ENCODE results near the gene GUCY1B1.
"Not testable (repeated sequence)": the region's sequence is repeated elsewhere in the genome, so short reads cannot be mapped to it uniquely, and the experiment has no call there.

The GUCY1B1 gene

GRCh38 chr4:155761916-155762315 is 3.1 kb downstream of the GUCY1B1 start:
- DNase-seq (ENCODE audit: low spot score) = peak; percentile 65

DNA sequence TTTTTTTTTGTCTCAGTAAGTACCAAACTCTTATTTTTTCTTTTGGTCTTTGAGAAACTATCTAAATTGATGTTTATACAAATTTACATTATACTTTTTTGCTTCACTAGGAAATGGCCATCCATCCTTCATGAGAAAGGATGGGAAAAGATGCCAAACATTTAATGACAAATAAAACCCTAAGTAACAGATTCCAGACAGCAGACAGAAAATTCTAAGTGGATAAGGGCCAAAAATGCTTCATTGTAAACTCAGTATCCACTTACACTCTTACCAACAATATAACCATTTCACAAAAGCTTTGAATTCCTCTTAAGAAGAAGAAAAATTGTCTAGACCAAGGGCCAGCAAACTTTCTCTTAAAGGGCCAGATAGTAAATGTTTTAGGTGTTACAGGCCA is 3.5 kb downstream of the GUCY1B1 start:
- DNase-seq (ENCODE audit: low spot score) = no peak

GRCh38 chr4:155763551-155763950 is 4.7 kb downstream of the GUCY1B1 start:
- DNase-seq (ENCODE audit: low spot score) = no peak

- DNase-seq (ENCODE audit: low spot score) = no peak
These were observed 6.3 kb downstream of the GUCY1B1 start for GRCh38 chr4:155765149-155765548.

- DNase-seq (ENCODE audit: low spot score) = no peak
These were observed 7.8 kb downstream of the GUCY1B1 start for GRCh38 chr4:155766622-155767021.

DNA sequence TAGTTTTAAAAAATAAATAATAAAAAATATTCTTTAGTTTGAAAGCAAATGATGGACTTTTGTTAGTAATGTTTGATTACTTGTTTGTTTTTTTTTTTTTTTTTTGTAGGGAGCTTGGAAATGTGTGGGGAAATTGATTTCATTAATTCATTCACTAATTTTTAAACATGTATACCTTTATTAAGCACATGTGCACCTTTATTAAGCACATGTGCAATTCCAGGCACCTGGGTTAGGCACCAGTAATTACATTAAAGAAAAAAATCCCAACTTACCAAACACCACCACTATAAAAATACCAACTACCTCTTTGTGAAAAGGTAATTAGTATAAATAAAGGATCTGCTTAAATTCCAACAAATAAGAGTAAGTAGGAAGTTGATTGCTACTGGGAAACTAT is 9.5 kb downstream of the GUCY1B1 start:
- DNase-seq (ENCODE audit: low spot score) = no peak

DNA sequence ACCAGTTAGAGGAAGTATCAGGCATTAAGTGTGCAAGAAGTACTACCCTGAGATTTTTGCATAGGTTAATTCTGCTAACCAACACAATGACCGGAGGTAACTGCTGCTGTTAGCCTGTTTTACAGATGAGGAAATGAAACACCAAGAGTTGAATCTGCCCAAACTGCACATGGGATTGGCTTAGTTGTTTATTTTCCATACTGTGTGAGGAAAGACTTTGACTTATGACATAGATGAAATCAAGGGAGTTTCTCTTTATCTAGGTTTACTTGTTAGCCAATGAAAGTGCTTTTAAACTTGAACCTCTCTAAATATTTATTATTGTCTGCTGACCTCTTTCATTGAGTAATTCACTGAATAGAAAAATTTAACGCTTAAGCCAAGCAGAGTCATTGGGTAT is 10.3 kb downstream of the GUCY1B1 start:
- DNase-seq (ENCODE audit: low spot score) = no peak

DNA sequence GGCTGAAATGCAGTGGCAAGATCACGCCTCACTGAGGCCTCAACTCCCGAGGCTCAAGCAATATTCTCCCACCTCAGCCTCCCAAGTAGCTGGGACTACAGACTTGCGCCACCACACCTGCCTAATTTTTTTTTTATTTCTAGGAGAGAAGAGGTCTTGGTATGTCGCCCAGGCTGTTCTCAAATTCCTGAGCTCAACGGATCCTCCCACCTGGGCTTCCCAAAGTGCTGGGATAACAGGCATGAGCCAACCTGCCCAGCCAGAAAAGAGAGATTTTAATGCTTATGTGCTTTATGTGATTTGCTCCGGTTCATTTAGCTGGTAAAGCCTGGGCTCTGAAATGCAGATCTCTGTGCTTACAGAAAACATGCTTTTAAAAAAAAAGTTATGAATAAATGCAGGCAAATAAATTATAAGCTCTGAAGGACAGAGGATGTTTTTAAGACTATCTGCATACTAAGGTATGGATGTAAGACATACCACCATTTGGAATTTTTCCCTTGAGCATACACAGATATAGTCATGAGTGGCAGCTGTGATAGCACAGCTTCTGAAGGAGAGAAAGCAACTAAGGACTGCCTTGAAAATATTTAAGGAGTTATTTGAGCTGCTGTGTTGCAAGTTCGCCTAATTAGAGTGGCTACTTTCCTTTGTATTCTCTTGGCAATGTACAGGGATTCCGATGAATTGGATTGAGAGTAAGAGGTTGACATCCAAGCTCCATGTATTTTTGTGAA is 13.8 kb downstream of the GUCY1B1 start:
- DNase-seq (ENCODE audit: low spot score) = no peak

GRCh38 chr4:155773196-155773800 is 14.5 kb downstream of the GUCY1B1 start:
- no peak for DNase-seq (ENCODE audit: low spot score)

GRCh38 chr4:155774033-155774432 is 15.2 kb downstream of the GUCY1B1 start:
- no peak for DNase-seq (ENCODE audit: low spot score)

DNA sequence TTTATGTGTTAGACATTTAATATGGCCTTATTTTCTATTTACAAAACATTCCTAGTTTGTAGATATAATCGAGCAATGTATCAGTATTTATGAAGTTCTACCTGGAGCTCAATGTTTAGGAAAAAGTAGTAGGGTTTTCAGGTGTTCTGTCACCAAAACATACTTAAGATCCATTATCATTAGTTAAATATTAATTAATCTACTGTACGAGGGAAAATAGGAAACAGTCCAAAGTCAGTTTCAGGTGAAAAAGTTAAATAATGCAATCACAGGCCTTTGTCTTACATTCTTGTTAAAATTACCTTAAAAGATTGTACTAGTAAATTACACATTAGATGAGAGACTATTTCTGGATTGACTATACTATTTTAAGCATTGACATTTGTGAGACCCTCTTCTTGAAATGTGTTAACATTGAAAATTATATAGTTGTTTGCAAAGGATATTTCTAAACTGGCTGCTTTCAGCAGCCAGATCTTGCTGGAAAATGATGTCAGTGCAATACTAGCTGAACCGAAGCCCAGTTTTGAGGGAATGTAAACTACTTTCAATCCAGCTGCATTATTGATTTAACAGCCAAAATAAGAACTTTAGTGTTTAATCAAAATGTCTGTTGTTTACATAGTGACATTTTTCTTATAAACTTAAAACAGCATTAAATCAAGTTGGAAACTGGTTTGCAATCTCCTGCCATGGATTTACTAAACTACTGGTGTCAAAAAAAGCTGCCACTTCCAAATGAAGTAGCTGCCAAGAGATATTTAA is 19.3 kb downstream of the GUCY1B1 start:
- no peak for DNase-seq (ENCODE audit: low spot score)

- peak; percentile 39 for DNase-seq (ENCODE audit: low spot score)
These were observed 22.0 kb downstream of the GUCY1B1 start for GRCh38 chr4:155780775-155781174.

DNA sequence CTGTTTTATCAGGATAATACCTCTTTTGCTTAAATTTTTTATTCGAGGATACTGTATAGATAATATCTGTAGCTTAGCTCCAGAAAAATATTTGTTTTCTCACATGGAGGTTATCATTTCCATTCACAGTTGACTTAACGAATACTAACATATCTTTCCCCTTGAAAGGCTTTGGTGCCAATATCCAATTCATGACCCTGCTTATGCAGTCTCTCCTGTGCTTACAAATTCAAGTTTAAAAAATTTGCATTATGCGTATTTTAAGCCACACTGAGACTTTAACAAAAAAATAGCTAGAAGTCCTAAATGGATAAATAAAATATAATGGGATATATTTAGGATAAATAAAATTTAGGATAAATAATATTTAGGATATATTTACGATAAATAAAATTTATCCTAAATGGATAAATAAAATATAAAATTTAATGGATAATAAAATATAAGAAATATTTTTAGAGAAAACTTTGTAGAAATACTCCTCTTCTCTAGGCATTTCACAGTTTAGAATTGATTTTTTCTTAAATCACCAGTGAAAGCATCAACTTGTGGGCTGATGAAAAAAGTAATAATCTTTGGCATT is 22.5 kb downstream of the GUCY1B1 start:
- no peak for DNase-seq (ENCODE audit: low spot score)

- no peak for DNase-seq (ENCODE audit: low spot score)
These were observed 25.8 kb downstream of the GUCY1B1 start for GRCh38 chr4:155784637-155785036.

- no peak for DNase-seq (ENCODE audit: low spot score)
These were observed 27.0 kb downstream of the GUCY1B1 start for GRCh38 chr4:155785828-155786227.

DNA sequence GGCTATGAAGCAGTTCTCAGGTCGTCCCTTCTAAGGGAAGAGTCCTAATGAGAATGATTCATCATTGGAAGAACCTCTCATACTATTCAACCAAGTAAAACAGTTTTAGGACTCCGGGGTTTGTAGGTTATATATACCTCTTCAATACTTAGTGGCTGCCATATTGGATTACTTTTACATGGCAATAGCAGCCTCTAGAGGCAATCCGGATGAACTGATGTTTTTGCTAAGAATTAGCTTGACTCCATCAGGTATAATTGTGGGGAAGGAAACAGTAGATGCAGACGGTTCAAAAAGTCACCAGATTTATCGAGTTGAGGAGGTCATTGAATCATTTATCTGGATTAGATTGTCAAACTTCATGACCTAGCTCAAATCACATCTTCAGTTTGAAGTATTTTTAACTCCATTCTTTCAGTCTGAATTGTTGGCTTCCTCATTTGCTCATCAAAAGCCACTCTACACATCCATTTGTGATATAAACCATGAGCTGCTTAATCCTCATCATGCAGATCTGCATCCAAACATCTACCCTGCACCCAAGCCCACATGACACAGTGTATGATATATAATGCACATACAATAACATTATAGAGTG is 28.4 kb downstream of the GUCY1B1 start:
- DNase-seq (ENCODE audit: low spot score) = peak; percentile 78

- DNase-seq (ENCODE audit: low spot score) = no peak
These were observed 30.6 kb downstream of the GUCY1B1 start for GRCh38 chr4:155789391-155789790.

GRCh38 chr4:155789982-155790381 is 31.2 kb downstream of the GUCY1B1 start:
- DNase-seq (ENCODE audit: low spot score) = no peak

DNA sequence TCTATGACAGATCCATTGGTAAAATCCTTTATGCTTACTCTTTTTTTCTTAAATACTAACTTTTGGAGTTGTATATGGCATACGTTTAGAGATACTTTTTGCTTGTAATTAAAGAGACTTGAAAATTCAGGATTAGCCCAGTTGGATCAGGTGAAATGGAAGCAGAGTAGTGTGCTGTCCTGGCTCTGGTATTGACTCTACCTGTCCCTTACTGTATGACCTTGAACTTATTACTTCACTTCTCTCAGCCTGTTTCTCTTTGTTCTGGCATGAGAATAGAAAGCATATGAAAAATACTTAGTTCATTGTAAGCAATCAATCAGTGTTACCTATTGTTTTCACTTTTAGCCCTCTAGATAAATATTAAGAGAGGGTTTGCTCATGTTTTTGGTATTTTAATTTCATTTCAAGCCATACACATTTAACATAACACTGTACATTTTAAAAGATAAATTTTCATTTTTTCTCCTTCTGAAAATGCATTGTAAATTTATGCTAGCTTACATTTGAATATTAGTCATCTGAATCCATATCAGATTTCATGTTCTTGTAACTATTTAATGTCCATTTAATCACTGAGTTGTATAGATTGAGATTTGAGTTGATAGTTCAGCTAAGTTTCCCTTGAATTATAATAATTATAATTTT is 35.9 kb downstream of the GUCY1B1 start:
- no peak for DNase-seq (ENCODE audit: low spot score)

DNA sequence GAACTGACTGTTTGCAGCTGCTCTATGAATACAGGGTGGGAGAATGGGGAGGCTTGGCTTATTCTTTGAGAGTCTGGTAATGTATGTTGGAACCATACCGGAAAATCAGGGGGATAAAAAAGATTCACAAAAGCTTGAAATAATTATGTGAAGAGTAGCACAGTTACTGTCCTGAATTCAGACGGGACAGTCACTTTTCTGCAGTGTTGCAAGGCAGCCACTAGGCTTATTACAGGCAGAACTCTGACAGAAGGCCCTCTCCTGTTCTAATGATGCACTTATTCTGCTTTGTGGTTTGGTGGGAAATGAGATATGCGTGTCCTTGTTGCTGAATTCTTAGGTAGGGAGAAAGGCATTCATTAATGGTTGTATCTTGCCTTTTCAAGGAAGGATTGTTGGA is 37.2 kb downstream of the GUCY1B1 start:
- peak; percentile 46 for DNase-seq (ENCODE audit: low spot score)

DNA sequence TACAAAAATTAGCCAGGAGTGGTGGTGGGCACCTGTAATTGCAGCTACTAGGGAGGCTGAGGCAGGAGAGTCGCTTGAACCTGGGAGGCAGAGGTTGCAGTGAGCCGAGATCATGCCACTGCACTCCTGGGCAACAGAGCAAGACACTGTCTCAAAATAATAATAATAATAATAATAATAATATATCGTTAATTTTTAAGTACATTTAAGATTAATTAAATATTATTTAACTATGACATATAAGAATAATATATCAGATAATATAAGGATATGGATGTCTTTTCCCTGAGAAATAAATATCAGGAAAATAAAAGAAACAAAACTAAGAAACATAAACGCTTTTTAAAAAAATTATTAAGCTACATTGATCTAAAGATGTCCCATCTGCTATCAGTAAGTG is 38.8 kb downstream of the GUCY1B1 start:
- DNase-seq (ENCODE audit: low spot score) = not testable (repeated sequence)
